ENCODE results near the gene TBC1D9.

DNA sequence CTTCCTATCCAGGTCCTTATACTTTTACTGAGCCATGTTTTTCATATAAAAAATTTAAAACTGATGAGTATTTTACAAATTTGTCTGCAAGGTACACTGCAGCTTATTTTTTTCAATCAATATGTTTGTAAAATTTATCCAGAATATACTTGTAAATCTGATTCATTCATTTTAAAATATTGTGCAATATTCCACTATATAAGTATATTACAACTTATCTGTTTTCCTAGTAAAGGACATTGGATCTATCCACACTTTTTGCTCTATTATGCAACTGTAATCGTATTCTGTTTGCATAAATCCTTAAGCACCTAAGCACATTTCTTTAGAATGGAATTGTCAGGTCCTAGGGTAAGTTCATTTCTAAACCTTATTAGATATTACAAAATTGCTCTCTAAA is 49.5 kb downstream of the TBC1D9 start:
- no peak for TF ChIP-seq GATA3 (IDR thresholded peaks at IDR 0.05; ENCODE audit: low read depth, low read length)
- no peak for TF ChIP-seq GATA2 (IDR thresholded peaks at IDR 0.05; ENCODE audit: low read depth, low read length)
